GM21786 (cell line): ENCODE measurements around the gene XYLT1.

Source experiments
- ATAC-seq: cut with Tn5 transposase; IDR thresholded peaks from one replicate; pipeline ENCODE4 v1.9.1; 2021; ENCODE audit not compliant: unreplicated experiment

XYLT1 gene

GRCh38 chr16:17128791-17129190, 342.0 kb downstream of the XYLT1 start:
- no peak for ATAC-seq

- ATAC-seq: no peak
Observed at GRCh38 chr16:17126156-17126555, 344.6 kb downstream of the XYLT1 start.

GRCh38 chr16:17125671-17126070, 345.1 kb downstream of the XYLT1 start:
- ATAC-seq: no peak

GRCh38 chr16:17117906-17118577, 352.7 kb downstream of the XYLT1 start:
- no peak for ATAC-seq

GRCh38 chr16:17116595-17117322, 354.0 kb downstream of the XYLT1 start:
- no peak for ATAC-seq

GRCh38 chr16:17109413-17109812, 361.3 kb downstream of the XYLT1 start:
- no peak for ATAC-seq

- ATAC-seq: no peak
Observed at GRCh38 chr16:17108596-17108995, 362.2 kb downstream of the XYLT1 start.

- ATAC-seq: no peak
Observed at GRCh38 chr16:17107450-17107849, 363.3 kb downstream of the XYLT1 start.

GRCh38 chr16:17106243-17106791, 364.4 kb downstream of the XYLT1 start:
- ATAC-seq: no peak

- no peak for ATAC-seq
Observed at GRCh38 chr16:17105239-17105797, 365.4 kb downstream of the XYLT1 start.

GRCh38 chr16:17104654-17105053, 366.1 kb downstream of the XYLT1 start:
- no peak for ATAC-seq

GRCh38 chr16:17103216-17103615, 367.5 kb downstream of the XYLT1 start:
- no peak for ATAC-seq

GRCh38 chr16:17101646-17102045, 369.1 kb downstream of the XYLT1 start:
- ATAC-seq: no peak

- ATAC-seq: no peak
Observed at GRCh38 chr16:17098685-17099084, 372.1 kb downstream of the XYLT1 start.

GRCh38 chr16:17084130-17084529, 386.6 kb downstream of the XYLT1 start:
- ATAC-seq: no peak

- ATAC-seq: no peak
Observed at GRCh38 chr16:17083628-17084027, 387.1 kb downstream of the XYLT1 start.

- ATAC-seq: no peak
Observed at GRCh38 chr16:17082095-17082882, 388.5 kb downstream of the XYLT1 start.

GRCh38 chr16:17080105-17080504, 390.7 kb downstream of the XYLT1 start:
- ATAC-seq: no peak

- no peak for ATAC-seq
Observed at GRCh38 chr16:17078931-17079631, 391.7 kb downstream of the XYLT1 start.

GRCh38 chr16:17076818-17077498, 393.8 kb downstream of the XYLT1 start:
- ATAC-seq: no peak
